Type B pancreatic cell (in vitro differentiated cells): Measurements from ENCODE around the gene CENPM. TPM values are rescaled to one million over a fixed set of nuclear protein-coding genes. Genes with fewer than 3 reads are reported as not detected.

Experiments used
- DNase-seq: peaks from one replicate; pipeline ENCODE4 v3.0.0; 2021; ENCODE audit warnings: mixed read lengths; ENCODE audit not compliant: unreplicated experiment; ENCODE audit errors: extremely low spot score
- H3K27ac Mint-ChIP-seq: 2 replicates; pipeline ENCODE4 v1.8.0; 2021; ENCODE audit warnings: mild to moderate bottlenecking, mixed read lengths
- H3K27me3 Mint-ChIP-seq: 2 replicates; pipeline ENCODE4 v1.8.0; 2021; ENCODE audit warnings: mixed read lengths
- H3K36me3 Mint-ChIP-seq: 2 replicates; pipeline ENCODE4 v1.8.0; 2021; ENCODE audit warnings: mixed read lengths
- H3K4me1 Mint-ChIP-seq: one replicate; pipeline ENCODE4 v1.8.0; 2021; ENCODE audit warnings: mixed read lengths; ENCODE audit not compliant: unreplicated experiment
- H3K4me3 Mint-ChIP-seq: 2 replicates; pipeline ENCODE4 v1.8.0; 2021; ENCODE audit warnings: mild to moderate bottlenecking, mixed read lengths
- H3K9me3 Mint-ChIP-seq: 2 replicates; pipeline ENCODE4 v1.8.0; 2021; ENCODE audit warnings: mixed read lengths
- CTCF ChIP-seq: fragments of 200-600 bp; sonication (generic); conservative IDR thresholded peaks from 2 replicates; pipeline ENCODE4 v1.5.0; 2021; ENCODE audit warnings: antibody characterized with exemption, mild to moderate bottlenecking
- total RNA-seq: library from RNA; stranded (reverse); gene quantifications from 2 replicates; pipeline ENCODE4 v1.2.1, GENCODE V29; 2021; ENCODE audit warnings: low replicate concordance

The CENPM gene
- total RNA-seq, 1 donor from 2014 or later, result 29.4 TPM

GRCh38 chr22:41940832-41941765 lies 5.9 kb downstream of the CENPM start:
- no peaks in the 10 kb centered on the region for H3K27me3 Mint-ChIP-seq
- peaks cover 26% of the 10 kb centered on the region for H3K4me1 Mint-ChIP-seq
- TF ChIP-seq CTCF, result peak; percentile 92
- H3K4me3 Mint-ChIP-seq, result no peak overlapping the region
- DNase-seq, result no peak
- H3K9me3 Mint-ChIP-seq, result no peaks in the 10 kb centered on the region
- H3K27ac Mint-ChIP-seq, result peak overlapping the region; percentile 92
- peaks cover 11% of the 10 kb centered on the region for H3K36me3 Mint-ChIP-seq

GRCh38 chr22:41939981-41940831 lies 6.7 kb downstream of the CENPM start:
- no peak for DNase-seq
- Mint-ChIP-seq H3K4me1 (peaks cover 20% of the 10 kb centered on the region), H3K27me3 (no peaks in the 10 kb centered on the region), H3K4me3 (peak overlapping the region; percentile 47), H3K9me3 (no peaks in the 10 kb centered on the region), H3K27ac (peak overlapping the region; percentile 92), H3K36me3 (peaks cover 11% of the 10 kb centered on the region)
- no peak for TF ChIP-seq CTCF

GRCh38 chr22:41936894-41937169 lies 10.1 kb downstream of the CENPM start:
- peaks cover 16% of the 10 kb centered on the region for H3K4me1 Mint-ChIP-seq
- no peak for DNase-seq
- no peaks in the 10 kb centered on the region for H3K27me3 Mint-ChIP-seq
- TF ChIP-seq CTCF, result no peak
- H3K9me3 Mint-ChIP-seq, result no peaks in the 10 kb centered on the region
- no peak overlapping the region for H3K27ac Mint-ChIP-seq
- no peak overlapping the region for H3K4me3 Mint-ChIP-seq
- H3K36me3 Mint-ChIP-seq, result peaks cover 8% of the 10 kb centered on the region

GRCh38 chr22:41935509-41935908 lies 11.4 kb downstream of the CENPM start:
- Mint-ChIP-seq H3K9me3 (no peaks in the 10 kb centered on the region), H3K4me1 (peaks cover 6% of the 10 kb centered on the region), H3K36me3 (peaks cover 5% of the 10 kb centered on the region), H3K4me3 (no peak overlapping the region), H3K27ac (no peak overlapping the region), H3K27me3 (no peaks in the 10 kb centered on the region)
- no peak for TF ChIP-seq CTCF
- DNase-seq, result no peak

GRCh38 chr22:41935015-41935351 lies 12.0 kb downstream of the CENPM start:
- H3K4me3 Mint-ChIP-seq, result no peak overlapping the region
- DNase-seq, result no peak

More at GRCh38 chr22:41935015-41935351, 12.0 kb downstream of the CENPM start:
- H3K9me3 Mint-ChIP-seq, result no peaks in the 10 kb centered on the region
- H3K27me3 Mint-ChIP-seq, result no peaks in the 10 kb centered on the region
- peaks cover 3% of the 10 kb centered on the region for H3K4me1 Mint-ChIP-seq
- H3K36me3 Mint-ChIP-seq, result peaks cover 2% of the 10 kb centered on the region
- no peak overlapping the region for H3K27ac Mint-ChIP-seq
- no peak for TF ChIP-seq CTCF
